ENCODE data around the gene GABRB1. TPM values are rescaled to one million over a fixed set of nuclear protein-coding genes. Genes with fewer than 3 reads are reported as not detected.

Gene GABRB1
- total and polyA plus RNA-seq, 12 donors: 0.22 to 0.69 (median 0.48) TPM; not detected in 8

- TF ChIP-seq, protein P1, sequence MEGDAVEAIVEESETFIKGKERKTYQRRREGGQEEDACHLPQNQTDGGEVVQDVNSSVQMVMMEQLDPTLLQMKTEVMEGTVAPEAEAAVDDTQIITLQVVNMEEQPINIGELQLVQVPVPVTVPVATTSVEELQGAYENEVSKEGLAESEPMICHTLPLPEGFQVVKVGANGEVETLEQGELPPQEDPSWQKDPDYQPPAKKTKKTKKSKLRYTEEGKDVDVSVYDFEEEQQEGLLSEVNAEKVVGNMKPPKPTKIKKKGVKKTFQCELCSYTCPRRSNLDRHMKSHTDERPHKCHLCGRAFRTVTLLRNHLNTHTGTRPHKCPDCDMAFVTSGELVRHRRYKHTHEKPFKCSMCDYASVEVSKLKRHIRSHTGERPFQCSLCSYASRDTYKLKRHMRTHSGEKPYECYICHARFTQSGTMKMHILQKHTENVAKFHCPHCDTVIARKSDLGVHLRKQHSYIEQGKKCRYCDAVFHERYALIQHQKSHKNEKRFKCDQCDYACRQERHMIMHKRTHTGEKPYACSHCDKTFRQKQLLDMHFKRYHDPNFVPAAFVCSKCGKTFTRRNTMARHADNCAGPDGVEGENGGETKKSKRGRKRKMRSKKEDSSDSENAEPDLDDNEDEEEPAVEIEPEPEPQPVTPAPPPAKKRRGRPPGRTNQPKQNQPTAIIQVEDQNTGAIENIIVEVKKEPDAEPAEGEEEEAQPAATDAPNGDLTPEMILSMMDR (IDR thresholded peaks at IDR 0.05): no peak
- TF ChIP-seq POLR2A (IDR thresholded peaks at IDR 0.05): no peak
- Histone ChIP-seq H3K27me3 (no peaks in the 10 kb centered on the region), H3K4me1 (replicated peaks in 1 of 2) (no peaks in the 10 kb centered on the region), H3K27ac (no peak overlapping the region), H3K36me3 (replicated peaks in 1 of 2) (no peaks in the 10 kb centered on the region), H3K9me3 (replicated peaks in 1 of 3) (no peaks in the 10 kb centered on the region), H3K4me3 (no peak overlapping the region)
- DNase-seq: no peak
- WGBS, 4 donors: 31 to 38% (median 37%) methylated on average over 2 of the region's 2 CpGs
- intact Hi-C loops (cut with DNase I): no loop called here
Observed at GRCh38 chr4:47270201-47270888, 239.0 kb downstream of the GABRB1 start.

- no peaks in the 10 kb centered on the region for H3K27me3 ChIP-seq
- no peak for TF ChIP-seq POLR2A (IDR thresholded peaks at IDR 0.05)
- TF ChIP-seq, protein P1 (IDR thresholded peaks at IDR 0.05): no peak
- H3K4me3 ChIP-seq: no peak overlapping the region
- no peaks in the 10 kb centered on the region for H3K36me3 ChIP-seq (replicated peaks in 1 of 2)
- intact Hi-C loops (cut with DNase I): no loop called here
- H3K9me3 ChIP-seq (replicated peaks in 1 of 3): no peaks in the 10 kb centered on the region
- no peak overlapping the region for H3K27ac ChIP-seq
- DNase-seq: peak in 2 of 7 donors; percentile 27 to 73
- H3K4me1 ChIP-seq (replicated peaks in 1 of 2): no peaks in the 10 kb centered on the region
- WGBS, 4 donors: 69 to 89% (median 74%) methylated on average over 1 of the region's 1 CpG
Observed at GRCh38 chr4:47271291-47271690, 239.9 kb downstream of the GABRB1 start.

DNA sequence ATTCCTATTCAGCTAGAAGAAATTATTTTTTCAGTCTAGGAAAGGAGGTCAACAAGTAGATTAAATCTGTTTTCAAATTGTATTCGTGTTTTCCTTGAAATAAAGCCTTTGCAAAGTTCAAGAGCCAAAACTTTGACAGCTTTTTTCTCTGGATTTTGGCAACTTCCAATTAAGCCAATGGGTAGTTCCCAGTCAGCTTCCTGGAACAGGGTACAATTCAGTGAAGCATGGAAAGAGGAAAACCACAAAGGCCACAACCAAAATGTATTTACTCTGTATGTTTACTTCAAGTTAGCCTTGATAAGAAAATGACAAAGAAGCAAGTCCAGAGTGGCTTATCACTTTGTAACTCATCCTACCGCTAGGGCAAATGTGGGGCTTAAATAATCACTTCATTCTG, 243.5 kb downstream of the GABRB1 start:
- H3K9me3 ChIP-seq (replicated peaks in 1 of 3): no peaks in the 10 kb centered on the region
- TF ChIP-seq POLR2A (IDR thresholded peaks at IDR 0.05): no peak
- TF ChIP-seq, protein P1 (IDR thresholded peaks at IDR 0.05): no peak
- H3K36me3 ChIP-seq (replicated peaks in 1 of 2): no peaks in the 10 kb centered on the region
- no peaks in the 10 kb centered on the region for H3K27me3 ChIP-seq
- H3K27ac ChIP-seq: no peak overlapping the region
- WGBS, 4 donors: 48 to 57% (median 51%) methylated on average over 2 of the region's 2 CpGs
- no peaks in the 10 kb centered on the region for H3K4me1 ChIP-seq (replicated peaks in 1 of 2)
- DNase-seq: no peak
- no peak overlapping the region for H3K4me3 ChIP-seq
- intact Hi-C loops (cut with DNase I): no loop called here

GRCh38 chr4:47275595-47275994, 244.2 kb downstream of the GABRB1 start:
- 61 to 68% (median 65%) methylated on average over 2 of the region's 2 CpGs for WGBS, 4 donors
- TF ChIP-seq POLR2A (IDR thresholded peaks at IDR 0.05): no peak
- TF ChIP-seq, protein P1 (IDR thresholded peaks at IDR 0.05): no peak

More at GRCh38 chr4:47275595-47275994, 244.2 kb downstream of the GABRB1 start:
- Histone ChIP-seq H3K9me3 (replicated peaks in 1 of 3) (no peaks in the 10 kb centered on the region), H3K4me3 (no peak overlapping the region), H3K36me3 (replicated peaks in 1 of 2) (no peaks in the 10 kb centered on the region), H3K27ac (no peak overlapping the region), H3K4me1 (replicated peaks in 1 of 2) (no peaks in the 10 kb centered on the region), H3K27me3 (no peaks in the 10 kb centered on the region)
- intact Hi-C loops (cut with DNase I): no loop called here
- no peak for DNase-seq

Measured in adrenal gland (tissue), 12 donors.